Skeletal muscle satellite cell (primary cell): Measurements from ENCODE around the gene ACP7.
A peak's percentile ranks its signal among the peaks of the same experiment; 100 is the strongest.
"Not testable (repeated sequence)": the region's sequence is repeated elsewhere in the genome, so short reads cannot be mapped to it uniquely, and the experiment has no call there.

Experiments
- H3K27me3 ChIP-seq: 2 replicates; pipeline ENCODE4 v1.7.0; 2013; ENCODE audit warnings: low read length; ENCODE audit not compliant: control insufficient read depth, insufficient read depth
- H3K36me3 ChIP-seq: 2 replicates; pipeline ENCODE4 v1.7.0; 2013; ENCODE audit warnings: mild to moderate bottlenecking, control low read depth, low read length; ENCODE audit not compliant: insufficient read depth
- H3K4me1 ChIP-seq: 2 replicates; pipeline ENCODE4 v1.7.0; 2013; ENCODE audit warnings: low read length; ENCODE audit not compliant: control insufficient read depth, insufficient read depth
- H3K4me2 ChIP-seq: 2 replicates; pipeline ENCODE4 v1.7.0; 2013; ENCODE audit warnings: mild to moderate bottlenecking, low read length
- H3K4me3 ChIP-seq: 2 replicates; pipeline ENCODE4 v1.7.0; 2013; ENCODE audit warnings: low read length
- H3K9ac ChIP-seq: 2 replicates; pipeline ENCODE4 v1.7.0; 2013; ENCODE audit warnings: mild to moderate bottlenecking, low read depth, low read length, moderate library complexity
- H3K9me3 ChIP-seq: replicated peaks from 2 replicates; pipeline ENCODE4 v1.7.0; 2013; ENCODE audit warnings: mild to moderate bottlenecking, control low read depth, low read length

The ACP7 gene

GRCh38 chr19:39078436-39079200, 5.5 kb upstream of the ACP7 start:
- H3K36me3 ChIP-seq, result no peaks in the 10 kb centered on the region
- no peak overlapping the region for H3K4me3 ChIP-seq

GRCh38 chr19:39080431-39080830, 3.7 kb upstream of the ACP7 start:
- Histone ChIP-seq H3K27me3 (peaks cover 30% of the 10 kb centered on the region), H3K9me3 (no peaks in the 10 kb centered on the region), H3K36me3 (no peaks in the 10 kb centered on the region), H3K4me3 (no peak overlapping the region), H3K4me2 (no peak overlapping the region), H3K4me1 (peaks cover 25% of the 10 kb centered on the region), H3K9ac (no peak overlapping the region)

More at GRCh38 chr19:39078436-39079200, 5.5 kb upstream of the ACP7 start:
- Histone ChIP-seq H3K4me1 (peaks cover 24% of the 10 kb centered on the region), H3K9me3 (no peaks in the 10 kb centered on the region), H3K27me3 (peaks cover 13% of the 10 kb centered on the region), H3K4me2 (peak overlapping the region; percentile 39), H3K9ac (peak overlapping the region; percentile 4)

GRCh38 chr19:39082167-39082566, 2.0 kb upstream of the ACP7 start:
- H3K36me3 ChIP-seq, result no peaks in the 10 kb centered on the region
- peaks cover 25% of the 10 kb centered on the region for H3K4me1 ChIP-seq
- no peak overlapping the region for H3K4me3 ChIP-seq
- H3K9ac ChIP-seq, result no peak overlapping the region
- no peak overlapping the region for H3K4me2 ChIP-seq
- H3K27me3 ChIP-seq, result peaks cover 37% of the 10 kb centered on the region
- H3K9me3 ChIP-seq, result no peaks in the 10 kb centered on the region

- Histone ChIP-seq H3K4me2 (peak overlapping the region; percentile 70), H3K9me3 (no peaks in the 10 kb centered on the region), H3K4me1 (peaks cover 25% of the 10 kb centered on the region), H3K9ac (no peak overlapping the region), H3K4me3 (no peak overlapping the region), H3K36me3 (no peaks in the 10 kb centered on the region), H3K27me3 (peaks cover 44% of the 10 kb centered on the region)
Observed at GRCh38 chr19:39082745-39083598, 1.2 kb upstream of the ACP7 start.

- Histone ChIP-seq H3K27me3 (peaks cover 51% of the 10 kb centered on the region), H3K4me1 (peaks cover 25% of the 10 kb centered on the region), H3K9me3 (no peaks in the 10 kb centered on the region), H3K4me2 (peak overlapping the region; percentile 70), H3K9ac (no peak overlapping the region), H3K4me3 (peak overlapping the region; percentile 41), H3K36me3 (no peaks in the 10 kb centered on the region)
Observed at GRCh38 chr19:39083599-39083982, 577 bp upstream of the ACP7 start.

GRCh38 chr19:39084732-39085080, 538 bp downstream of the ACP7 start:
- no peaks in the 10 kb centered on the region for H3K9me3 ChIP-seq
- peaks cover 55% of the 10 kb centered on the region for H3K27me3 ChIP-seq
- H3K4me3 ChIP-seq, result peak overlapping the region; percentile 45

GRCh38 chr19:39085392-39085791, 1.2 kb downstream of the ACP7 start:
- Histone ChIP-seq H3K27me3 (peaks cover 60% of the 10 kb centered on the region), H3K4me1 (peaks cover 18% of the 10 kb centered on the region), H3K9ac (no peak overlapping the region)

More at GRCh38 chr19:39084732-39085080, 538 bp downstream of the ACP7 start:
- Histone ChIP-seq H3K36me3 (no peaks in the 10 kb centered on the region), H3K9ac (no peak overlapping the region), H3K4me1 (peaks cover 18% of the 10 kb centered on the region), H3K4me2 (peak overlapping the region; percentile 70)

GRCh38 chr19:39086386-39086785, 2.2 kb downstream of the ACP7 start:
- no peaks in the 10 kb centered on the region for H3K36me3 ChIP-seq
- H3K4me1 ChIP-seq, result peaks cover 18% of the 10 kb centered on the region
- peaks cover 60% of the 10 kb centered on the region for H3K27me3 ChIP-seq
- H3K9me3 ChIP-seq, result no peaks in the 10 kb centered on the region
- H3K9ac ChIP-seq, result no peak overlapping the region
- no peak overlapping the region for H3K4me3 ChIP-seq
- no peak overlapping the region for H3K4me2 ChIP-seq

More at GRCh38 chr19:39085392-39085791, 1.2 kb downstream of the ACP7 start:
- no peak overlapping the region for H3K4me3 ChIP-seq
- no peaks in the 10 kb centered on the region for H3K36me3 ChIP-seq
- H3K9me3 ChIP-seq, result no peaks in the 10 kb centered on the region
- H3K4me2 ChIP-seq, result no peak overlapping the region

- Histone ChIP-seq H3K9ac (no peak overlapping the region), H3K9me3 (no peaks in the 10 kb centered on the region), H3K4me1 (peaks cover 14% of the 10 kb centered on the region), H3K36me3 (no peaks in the 10 kb centered on the region), H3K4me2 (no peak overlapping the region), H3K4me3 (no peak overlapping the region), H3K27me3 (peaks cover 52% of the 10 kb centered on the region)
Observed at GRCh38 chr19:39087907-39088686, 3.9 kb downstream of the ACP7 start.

GRCh38 chr19:39090016-39090415, 5.8 kb downstream of the ACP7 start:
- not testable (repeated sequence) for H3K9ac ChIP-seq, H3K9me3 ChIP-seq, H3K36me3 ChIP-seq, H3K4me2 ChIP-seq, H3K4me1 ChIP-seq, H3K4me3 ChIP-seq
- H3K27me3 ChIP-seq, result peaks cover 40% of the 10 kb centered on the region

GRCh38 chr19:39090881-39091280, 6.7 kb downstream of the ACP7 start:
- Histone ChIP-seq H3K36me3 (no peaks in the 10 kb centered on the region), H3K27me3 (peaks cover 31% of the 10 kb centered on the region), H3K4me2 (no peak overlapping the region), H3K9ac (no peak overlapping the region), H3K4me1 (peaks cover 7% of the 10 kb centered on the region), H3K4me3 (no peak overlapping the region), H3K9me3 (no peaks in the 10 kb centered on the region)
